Astrocyte (in vitro differentiated cells and primary cell): Measurements from ENCODE around the gene WWP2.

Experiments used
- CTCF ChIP-seq: IDR thresholded peaks from 2 replicates; pipeline ENCODE4 v1.5.1; 2011; ENCODE audit warnings: low read depth, mild to moderate bottlenecking, inconsistent platforms, low read length, moderate library complexity; ENCODE audit not compliant: insufficient read depth
- EZH2 ChIP-seq: IDR thresholded peaks from 2 replicates; pipeline ENCODE4 v1.6.1; 2012; ENCODE audit warnings: mild to moderate bottlenecking, low read length, inconsistent platforms; ENCODE audit not compliant: insufficient read depth

DNA sequence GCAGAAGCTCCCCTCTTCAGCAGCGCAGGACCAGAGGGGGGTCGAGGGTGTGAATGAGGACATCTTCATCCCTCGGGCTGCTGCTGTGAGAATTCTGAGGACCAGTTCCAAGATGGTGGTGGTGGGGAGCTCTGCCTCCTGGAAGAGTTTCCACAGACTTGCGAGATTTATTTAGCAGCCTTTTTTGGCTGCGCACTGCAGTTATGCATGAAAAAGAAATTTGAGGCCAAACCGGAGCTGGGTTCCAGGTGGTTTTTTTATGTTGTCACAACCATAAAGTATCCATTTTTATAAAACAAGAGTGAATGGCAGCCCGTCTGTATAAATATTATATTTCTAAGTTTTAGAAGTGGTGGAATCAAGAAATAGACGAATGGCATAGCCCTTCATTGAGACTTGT lies 112.1 kb downstream of the WWP2 start:
- TF ChIP-seq CTCF (no peak), EZH2 (no peak)
